MM.1S (cell line): ENCODE measurements around the gene OTUD4.

Experiments
- DNase-seq: peaks from one replicate; pipeline ENCODE4 v3.0.0-alpha.2; 2015
- H2AFZ ChIP-seq: fragments of 300-600 bp; sonication (generic); 2 replicates; pipeline ENCODE4 v1.6.0; 2016; ENCODE audit warnings: antibody characterized with exemption, low read length
- H3F3A ChIP-seq: fragments of 300-600 bp; sonication (generic); 2 replicates; pipeline ENCODE4 v1.6.1; 2016; ENCODE audit warnings: mild to moderate bottlenecking, antibody characterized with exemption, low read length, moderate library complexity, mixed read lengths; ENCODE audit not compliant: insufficient read depth
- H3K27ac ChIP-seq: fragments of 300-600 bp; sonication (generic); 2 replicates; pipeline ENCODE4 v1.5.1; 2016; ENCODE audit warnings: mild to moderate bottlenecking, low read length
- H3K27me3 ChIP-seq: fragments of 300-600 bp; sonication (generic); replicated peaks from 2 replicates; pipeline ENCODE4 v1.6.0; 2016; ENCODE audit warnings: low read length; ENCODE audit not compliant: insufficient read depth
- H3K36me3 ChIP-seq: fragments of 300-600 bp; sonication (generic); replicated peaks from 2 replicates; pipeline ENCODE4 v1.6.1; 2016; ENCODE audit warnings: mild to moderate bottlenecking, low read length, mixed read lengths; ENCODE audit not compliant: insufficient read depth
- H3K4me1 ChIP-seq: fragments of 300-600 bp; sonication (generic); 2 replicates; pipeline ENCODE4 v1.6.1; 2016; ENCODE audit warnings: low read length, mixed read lengths
- H3K4me2 ChIP-seq: fragments of 300-600 bp; sonication (generic); 2 replicates; pipeline ENCODE4 v1.6.0; 2016; ENCODE audit warnings: low read depth, low read length
- H3K4me3 ChIP-seq: fragments of 300-600 bp; sonication (generic); 2 replicates; pipeline ENCODE4 v1.5.1; 2016; ENCODE audit warnings: low read length, mixed read lengths
- H3K79me2 ChIP-seq: fragments of 300-600 bp; sonication (generic); 2 replicates; pipeline ENCODE4 v1.6.1; 2016; ENCODE audit warnings: mixed run types, low read length, mixed read lengths
- H3K9ac ChIP-seq: fragments of 300-600 bp; sonication (generic); 2 replicates; pipeline ENCODE4 v1.6.1; 2016; ENCODE audit warnings: low read length, mixed read lengths
- H3K9me2 ChIP-seq: fragments of 300-600 bp; sonication (generic); replicated peaks from 2 replicates; pipeline ENCODE4 v1.6.1; 2016; ENCODE audit warnings: mild to moderate bottlenecking, low read length, mixed read lengths; ENCODE audit not compliant: insufficient read depth
- H3K9me3 ChIP-seq: fragments of 300-600 bp; sonication (generic); replicated peaks from 2 replicates; pipeline ENCODE4 v1.6.1; 2016; ENCODE audit warnings: mild to moderate bottlenecking, low read length, mixed read lengths; ENCODE audit not compliant: insufficient read depth
- H4K20me1 ChIP-seq: fragments of 300-600 bp; sonication (generic); 2 replicates; pipeline ENCODE4 v1.6.1; 2016; ENCODE audit warnings: mild to moderate bottlenecking, low read length, moderate library complexity, mixed read lengths; ENCODE audit not compliant: insufficient read depth
- CTCF ChIP-seq: fragments of 300-600 bp; sonication (generic); IDR thresholded peaks from 2 replicates; pipeline ENCODE4 v1.5.1; 2016; ENCODE audit warnings: antibody characterized with exemption, low read length, mixed read lengths
- EZH2 ChIP-seq: fragments of 300-600 bp; sonication (generic); optimal IDR thresholded peaks from 2 replicates; pipeline ENCODE3; 2017; ENCODE audit warnings: low read depth, mild to moderate bottlenecking, antibody characterized with exemption, low read length, mixed read lengths
- EZH2phosphoT487 ChIP-seq: fragments of 300-600 bp; sonication (generic); IDR thresholded peaks from 2 replicates; pipeline ENCODE4 v1.6.1; 2018; ENCODE audit warnings: antibody characterized with exemption, low read length

OTUD4 gene

DNA sequence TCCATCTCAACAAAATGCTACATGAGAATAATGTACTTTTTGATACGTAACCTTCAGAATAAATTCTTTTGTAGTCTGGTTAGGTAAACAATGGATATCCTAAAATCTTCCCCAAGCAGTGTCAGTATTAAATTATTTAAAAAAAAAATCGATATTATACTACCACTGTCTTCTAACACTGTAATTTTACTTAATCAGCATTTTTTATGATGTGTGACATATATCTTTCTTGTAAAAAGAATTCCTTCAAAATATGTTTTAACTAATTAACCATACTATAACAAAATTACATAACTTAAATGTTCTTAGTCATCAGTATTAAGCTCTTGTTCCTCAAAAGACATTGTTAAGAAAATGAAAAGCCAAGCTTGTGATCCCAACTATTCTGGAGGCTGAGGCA is 12.5 kb downstream of the OTUD4 start:
- Histone ChIP-seq H3K27me3 (no peaks in the 10 kb centered on the region), H3K4me3 (no peak overlapping the region), H3K79me2 (peaks cover 58% of the 10 kb centered on the region), H3K27ac (no peak overlapping the region), H3K9me3 (no peaks in the 10 kb centered on the region), H4K20me1 (no peaks in the 10 kb centered on the region; the same call in 1 of the 2 replicates), H3K4me1 (no peaks in the 10 kb centered on the region), H3K36me3 (peaks cover 14% of the 10 kb centered on the region; the same call in 1 of the 2 replicates), H3K9me2 (no peaks in the 10 kb centered on the region), H2AFZ (no peak overlapping the region), H3K9ac (no peak overlapping the region), H3K4me2 (no peak overlapping the region), H3F3A (no peaks in the 10 kb centered on the region)
- TF ChIP-seq CTCF: no peak
- TF ChIP-seq EZH2: no peak
- TF ChIP-seq EZH2phosphoT487: no peak
- DNase-seq: no peak

DNA sequence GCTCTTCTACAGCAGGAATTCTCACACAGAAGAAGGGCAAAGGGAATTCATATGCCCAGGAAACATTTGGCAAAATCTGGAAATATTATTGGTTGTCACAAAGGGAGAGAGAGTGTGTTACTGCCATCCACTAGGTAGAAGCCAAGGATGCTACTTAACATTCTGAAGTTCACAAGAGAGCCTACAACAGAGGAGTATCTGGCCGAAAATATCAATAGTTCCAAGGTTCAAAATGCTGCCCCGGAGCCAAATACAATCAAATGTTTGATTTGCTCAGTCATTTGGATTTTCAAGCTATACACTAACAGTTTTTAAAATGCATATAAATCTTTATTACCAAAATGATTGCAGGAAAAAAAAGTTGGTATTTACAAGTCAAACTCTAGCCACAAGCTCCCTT is 18.8 kb downstream of the OTUD4 start:
- H3K4me2 ChIP-seq: no peak overlapping the region
- no peaks in the 10 kb centered on the region for H3K27me3 ChIP-seq
- peaks cover 10% of the 10 kb centered on the region; the same call in 1 of the 2 replicates for H3K4me1 ChIP-seq
- H3F3A ChIP-seq: peaks cover 4% of the 10 kb centered on the region; the same call in 1 of the 2 replicates
- peaks cover 30% of the 10 kb centered on the region for H3K79me2 ChIP-seq
- no peak overlapping the region for H2AFZ ChIP-seq
- H3K36me3 ChIP-seq: no peaks in the 10 kb centered on the region
- no peak for DNase-seq
- H4K20me1 ChIP-seq: no peaks in the 10 kb centered on the region
- no peaks in the 10 kb centered on the region for H3K9me3 ChIP-seq
- no peak overlapping the region for H3K27ac ChIP-seq
- no peak overlapping the region for H3K9ac ChIP-seq
- no peak for TF ChIP-seq EZH2phosphoT487
- no peak for TF ChIP-seq EZH2
- TF ChIP-seq CTCF: no peak
- no peaks in the 10 kb centered on the region for H3K9me2 ChIP-seq
- H3K4me3 ChIP-seq: no peak overlapping the region

DNA sequence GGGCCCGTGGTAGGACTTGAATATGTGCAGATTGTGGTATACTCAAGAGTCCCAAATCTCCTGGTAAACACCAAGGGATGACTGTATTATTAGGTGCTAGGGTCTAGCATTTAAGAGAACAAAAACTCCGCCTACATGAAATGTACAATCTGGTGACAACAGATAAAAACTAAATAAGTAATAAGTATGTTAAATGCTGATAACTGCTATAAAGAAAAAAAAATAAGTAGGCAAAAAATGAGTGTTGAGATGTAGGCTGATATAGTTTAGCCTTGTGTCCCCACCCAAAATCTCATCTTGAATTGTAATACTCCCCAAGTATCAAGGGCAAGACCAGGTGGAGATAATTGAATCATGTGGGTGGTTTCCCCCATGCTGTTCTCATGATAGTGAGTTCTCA is 23.4 kb downstream of the OTUD4 start:
- Histone ChIP-seq H3K4me1 (peaks cover 25% of the 10 kb centered on the region), H4K20me1 (no peaks in the 10 kb centered on the region), H2AFZ (no peak overlapping the region), H3K9me2 (no peaks in the 10 kb centered on the region), H3K9ac (no peak overlapping the region), H3K4me2 (no peak overlapping the region), H3K27me3 (no peaks in the 10 kb centered on the region), H3K36me3 (no peaks in the 10 kb centered on the region), H3K79me2 (peaks cover 33% of the 10 kb centered on the region), H3K9me3 (no peaks in the 10 kb centered on the region), H3F3A (peaks cover 10% of the 10 kb centered on the region; the same call in 1 of the 2 replicates), H3K27ac (no peak overlapping the region), H3K4me3 (no peak overlapping the region)
- no peak for TF ChIP-seq EZH2
- no peak for TF ChIP-seq EZH2phosphoT487
- TF ChIP-seq CTCF: no peak
- DNase-seq: no peak
